GM18909 (cell line): ENCODE results near the gene BPGM.
A peak's percentile ranks its signal among the peaks of the same experiment; 100 is the strongest.
"Not testable (repeated sequence)": the region's sequence is repeated elsewhere in the genome, so short reads cannot be mapped to it uniquely, and the experiment has no call there.

Experiments used
- ATAC-seq: cut with Tn5 transposase; IDR thresholded peaks from one replicate; pipeline ENCODE4 v1.9.1; 2021; ENCODE audit warnings: mild to moderate bottlenecking; ENCODE audit not compliant: unreplicated experiment, poor library complexity

Gene BPGM

DNA sequence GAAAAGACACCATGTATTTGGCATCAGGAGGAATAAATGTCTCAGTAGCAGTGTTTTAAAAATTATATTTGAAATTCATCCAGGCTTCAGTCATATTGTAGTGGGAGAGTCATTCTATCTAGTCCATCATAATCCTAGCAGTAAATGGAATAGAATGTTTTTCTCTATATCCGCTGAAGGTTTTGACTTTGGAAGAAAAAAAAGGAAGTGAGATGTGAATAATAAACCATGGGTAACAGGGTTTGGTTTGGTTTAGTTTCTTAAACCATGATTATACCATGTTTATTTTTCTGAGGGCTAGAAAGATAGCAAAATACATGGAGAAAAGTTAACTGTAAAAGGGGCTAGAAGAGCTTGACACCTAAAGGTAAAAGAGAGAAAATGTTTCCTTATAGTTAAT lies 16.4 kb upstream of the BPGM start:
- no peak for ATAC-seq

DNA sequence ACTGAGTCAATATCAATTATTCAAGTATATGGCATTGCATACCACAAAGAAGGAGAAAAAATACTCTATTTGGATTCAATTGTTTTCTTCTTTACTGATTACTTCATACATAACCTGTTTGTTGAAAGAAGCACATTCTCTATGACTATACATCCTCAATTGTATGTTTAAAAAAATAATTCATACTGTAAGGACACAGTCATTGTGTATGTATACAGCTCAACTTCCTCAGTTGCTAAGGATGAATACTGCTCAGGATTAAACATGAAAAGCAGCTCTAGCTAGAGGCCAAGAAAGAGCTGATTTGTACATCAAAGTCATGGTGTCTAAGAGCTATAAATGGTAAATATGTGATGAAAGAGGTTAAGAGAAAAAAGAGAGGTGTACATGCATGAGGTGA lies 15.8 kb upstream of the BPGM start:
- ATAC-seq, result no peak

DNA sequence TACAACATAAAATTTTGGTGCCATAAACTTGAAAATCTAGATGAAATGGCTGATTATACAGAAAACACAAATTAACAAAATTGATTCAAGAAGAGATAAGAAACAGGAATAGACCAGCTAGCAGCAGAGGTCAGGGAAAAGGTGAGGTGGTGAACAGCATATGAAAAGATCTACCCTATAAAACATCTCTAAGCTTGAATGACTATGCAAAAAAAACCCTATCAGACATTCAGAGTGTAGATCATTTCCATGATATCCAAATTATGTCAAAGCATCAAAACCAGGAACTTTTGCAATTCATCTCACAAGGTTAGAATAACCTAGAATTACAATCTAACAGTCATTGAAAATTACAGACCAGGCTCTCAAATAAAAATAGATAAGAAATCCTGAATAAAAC lies 14.6 kb upstream of the BPGM start:
- ATAC-seq, result no peak

DNA sequence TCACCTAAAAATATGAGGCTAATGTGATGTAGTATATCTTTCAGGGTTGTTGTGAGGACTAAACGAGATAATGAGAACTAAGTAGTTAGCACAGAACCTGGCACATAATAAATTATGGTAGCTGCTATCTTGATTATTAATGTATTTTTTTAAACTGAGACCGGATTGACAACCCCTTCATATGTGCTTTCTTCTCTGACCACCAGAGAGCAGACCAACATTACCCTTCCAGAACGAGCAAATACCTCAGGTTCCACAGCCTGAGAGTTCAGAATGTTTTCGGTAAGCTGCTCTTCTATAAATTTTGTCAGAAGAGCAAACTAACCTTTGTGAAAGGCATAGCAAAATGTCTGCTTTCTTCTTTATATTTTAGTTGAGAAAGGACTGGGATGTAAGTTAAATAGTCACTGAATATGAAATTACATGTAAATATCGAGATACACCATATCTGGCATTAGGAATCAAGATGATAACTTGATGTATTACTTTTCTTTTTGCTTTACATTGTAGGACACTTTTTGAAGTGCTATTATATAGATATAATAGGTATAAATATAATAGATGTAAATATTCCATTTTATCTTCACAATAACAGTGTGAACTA lies 13.6 kb upstream of the BPGM start:
- peak; percentile 49 for ATAC-seq

DNA sequence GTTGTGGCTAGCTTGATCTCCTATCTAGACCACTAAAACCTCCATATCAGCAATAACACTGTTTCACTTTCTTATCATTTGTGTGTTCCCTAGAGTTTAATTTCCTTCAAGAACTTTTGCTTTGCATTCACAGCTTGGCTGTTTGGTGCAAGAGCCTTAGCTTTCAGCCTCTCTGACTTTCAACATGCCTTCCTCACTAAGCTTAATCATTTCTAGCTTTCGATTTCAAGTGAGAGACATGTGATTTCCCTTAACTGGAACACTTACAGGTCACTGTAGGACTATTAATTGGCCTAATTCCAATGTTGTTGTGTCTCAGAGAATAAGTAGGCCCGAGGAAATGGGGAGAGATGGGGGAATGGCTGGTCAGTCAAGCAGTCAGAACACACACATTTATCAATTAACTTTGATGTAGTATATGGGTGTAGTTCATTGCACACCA lies 10.6 kb upstream of the BPGM start:
- ATAC-seq, result peak; percentile 91

DNA sequence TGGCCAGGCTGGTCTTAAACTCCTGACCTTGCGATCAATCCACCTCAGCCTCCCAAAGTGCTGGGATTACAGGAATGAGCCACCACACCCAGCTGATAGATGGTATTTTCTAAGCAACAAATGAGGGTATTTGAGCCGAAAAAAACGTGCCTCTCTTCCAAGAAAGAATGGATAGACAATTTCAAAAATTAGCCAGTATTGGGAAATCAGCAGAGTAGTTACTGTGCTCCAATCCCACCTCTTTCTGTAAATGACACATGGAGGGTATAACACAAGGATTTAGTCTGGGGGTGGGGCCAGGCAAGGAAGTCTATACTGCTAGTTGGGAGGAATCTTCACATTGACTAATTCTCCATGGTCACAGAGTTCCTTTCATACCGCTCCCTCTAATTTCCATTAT lies 9.2 kb upstream of the BPGM start:
- ATAC-seq, result no peak

DNA sequence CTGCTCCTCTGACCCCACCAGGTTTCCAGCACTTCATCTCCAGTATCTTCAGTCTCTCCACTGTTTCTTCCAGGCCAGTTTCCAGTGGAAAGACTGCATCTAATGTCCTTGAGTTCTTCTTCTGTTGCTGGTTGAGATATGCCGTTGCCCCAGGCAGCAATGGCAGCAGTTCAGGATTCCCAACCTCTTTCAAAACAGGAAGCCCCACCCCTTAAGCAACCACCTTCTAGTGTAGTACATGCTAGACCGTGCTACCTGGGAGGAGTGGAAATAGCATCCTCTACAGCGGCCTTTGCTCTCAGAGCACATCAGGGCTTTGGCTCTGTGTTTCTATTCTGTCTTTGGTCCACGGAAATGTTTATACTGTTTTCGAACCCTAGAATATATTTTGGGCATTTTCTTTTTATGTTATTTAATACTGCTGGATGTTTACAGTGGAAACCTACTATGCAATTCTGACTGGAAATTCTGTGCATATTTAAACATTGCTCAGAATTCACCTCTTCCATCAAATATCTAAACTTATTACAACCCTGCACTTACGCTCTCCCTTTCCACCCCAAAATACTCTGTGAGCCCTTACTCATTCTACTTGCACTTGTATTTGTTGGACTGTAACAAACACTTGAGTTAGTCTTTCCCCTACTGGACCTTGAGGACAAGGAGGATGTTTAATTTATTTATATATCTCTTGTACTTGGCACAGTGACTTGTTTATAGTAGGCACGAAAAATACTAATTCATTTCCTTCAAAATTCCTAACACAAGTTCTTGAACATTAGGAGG lies 8.5 kb upstream of the BPGM start:
- ATAC-seq, result no peak

DNA sequence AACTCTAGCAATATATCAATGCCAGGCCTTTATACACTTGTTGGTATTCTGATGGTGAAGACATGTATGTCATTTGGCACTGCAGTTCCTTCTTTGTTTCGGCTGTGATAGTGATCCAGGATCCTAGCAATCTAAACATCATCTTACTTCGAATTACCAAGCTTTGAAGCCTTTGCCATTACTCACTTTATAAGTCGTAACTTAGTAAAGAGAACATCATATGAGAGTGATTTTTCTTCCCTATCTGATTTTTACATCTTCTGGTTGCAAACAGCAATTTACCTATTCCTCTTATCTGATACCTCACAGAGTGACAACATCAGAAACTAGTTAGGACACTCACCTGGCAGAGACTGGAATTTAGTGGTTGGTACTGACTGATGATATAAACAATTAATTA lies 7.6 kb upstream of the BPGM start:
- no peak for ATAC-seq

DNA sequence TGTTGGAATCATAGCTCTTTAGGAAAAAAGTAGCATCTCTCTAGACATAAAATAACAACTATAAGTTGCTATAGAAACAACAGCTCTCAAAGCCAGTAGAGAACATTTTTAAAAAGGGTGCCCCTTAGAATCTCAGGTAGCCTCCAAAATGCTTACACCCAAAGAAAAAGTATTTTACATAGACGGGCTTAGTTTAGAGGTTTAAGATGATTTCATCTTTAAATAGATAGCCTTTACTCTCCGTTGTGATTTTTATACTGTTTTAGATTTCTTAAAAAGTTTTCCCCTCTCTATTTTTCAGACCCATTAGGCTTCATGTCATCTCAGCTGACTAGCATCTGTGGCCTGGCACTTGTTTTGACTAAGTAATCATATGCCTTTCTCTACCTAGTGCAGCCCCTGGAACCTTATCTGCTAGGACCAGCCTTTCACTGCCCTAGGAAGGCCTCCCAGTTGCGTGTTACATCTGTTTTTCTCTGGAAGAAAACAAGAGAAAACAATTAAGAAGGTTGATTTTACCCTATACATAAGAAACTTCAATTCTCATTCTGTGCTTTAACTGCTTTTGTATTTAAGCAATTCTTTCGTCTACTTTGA lies 6.9 kb upstream of the BPGM start:
- ATAC-seq, result no peak

DNA sequence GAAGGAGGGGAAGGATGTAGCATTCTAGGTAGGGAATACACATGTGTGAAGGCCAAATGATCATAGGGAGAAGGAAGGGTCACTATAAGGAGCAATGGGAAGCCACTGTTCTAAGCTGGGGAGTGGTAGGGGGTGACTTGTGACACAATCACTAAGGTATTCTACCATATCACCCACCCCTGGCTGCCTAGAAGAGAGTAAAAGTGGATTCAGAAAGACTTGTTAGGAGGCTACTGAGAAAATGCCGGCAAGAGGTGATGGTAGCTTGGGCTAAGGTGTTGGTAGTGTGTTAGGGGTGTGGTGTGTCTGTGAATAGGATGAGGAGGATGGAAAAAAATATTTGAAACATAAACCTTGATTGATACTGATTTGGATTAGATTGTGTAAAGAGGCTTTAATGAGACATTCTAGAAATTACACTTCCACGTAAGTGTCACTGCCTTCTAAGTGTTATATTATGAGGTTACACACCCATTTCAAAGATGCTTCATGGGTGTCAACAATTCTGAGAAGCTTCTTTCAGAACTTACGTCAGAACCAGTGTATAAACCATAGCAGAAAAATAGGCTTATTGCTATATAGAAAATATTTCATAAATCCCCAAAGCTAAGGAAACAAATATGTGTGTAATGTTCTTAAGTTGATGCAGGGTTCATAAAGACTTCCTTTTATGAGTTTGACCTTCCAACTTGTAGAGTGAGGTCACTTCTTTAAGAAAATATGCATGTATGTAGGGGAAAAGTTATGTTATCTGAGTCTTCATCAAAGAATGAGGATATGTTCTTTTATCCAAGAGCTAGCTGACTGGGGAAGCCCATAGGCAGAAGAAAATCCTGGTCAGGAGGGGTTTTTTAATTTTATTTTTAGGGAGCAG lies 5.6 kb upstream of the BPGM start:
- no peak for ATAC-seq

DNA sequence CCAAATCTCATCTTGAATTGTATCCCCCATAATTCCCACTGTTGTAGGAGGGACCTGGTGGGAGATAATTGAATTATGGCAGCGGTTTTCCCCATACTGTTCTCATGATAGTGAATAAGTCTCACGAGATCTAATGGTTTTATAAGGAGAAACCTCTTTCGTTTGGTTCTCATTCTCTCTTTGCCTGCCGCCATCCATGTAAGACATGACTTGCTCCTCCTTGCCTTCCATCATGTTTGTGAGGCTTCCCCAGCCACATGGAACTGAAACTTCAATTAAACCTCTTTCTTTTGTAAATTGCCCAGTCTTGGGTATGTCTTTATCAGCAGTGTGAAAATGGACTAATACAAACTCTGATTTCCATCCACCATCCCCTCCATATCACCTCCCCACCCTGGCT lies 4.7 kb upstream of the BPGM start:
- not testable (repeated sequence) for ATAC-seq

DNA sequence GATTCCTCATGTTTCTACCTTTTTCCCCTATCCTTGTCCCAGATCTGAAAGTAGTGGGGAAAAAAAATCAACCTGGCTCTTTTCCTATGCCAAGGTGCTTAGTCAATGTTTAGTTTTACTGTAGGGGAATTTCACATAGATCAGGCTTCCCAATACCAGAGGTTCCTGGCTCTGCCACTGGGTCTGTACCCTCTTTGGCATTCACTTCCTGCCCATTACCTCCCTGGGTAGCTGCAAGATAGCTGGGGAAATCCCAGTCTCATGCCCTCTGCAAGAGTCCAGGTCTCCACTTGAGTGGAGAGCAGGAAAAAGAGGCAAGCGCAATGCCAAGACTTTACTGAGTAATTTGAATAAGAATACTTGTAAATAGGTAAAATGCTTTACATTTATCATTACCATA lies 3.5 kb upstream of the BPGM start:
- no peak for ATAC-seq

DNA sequence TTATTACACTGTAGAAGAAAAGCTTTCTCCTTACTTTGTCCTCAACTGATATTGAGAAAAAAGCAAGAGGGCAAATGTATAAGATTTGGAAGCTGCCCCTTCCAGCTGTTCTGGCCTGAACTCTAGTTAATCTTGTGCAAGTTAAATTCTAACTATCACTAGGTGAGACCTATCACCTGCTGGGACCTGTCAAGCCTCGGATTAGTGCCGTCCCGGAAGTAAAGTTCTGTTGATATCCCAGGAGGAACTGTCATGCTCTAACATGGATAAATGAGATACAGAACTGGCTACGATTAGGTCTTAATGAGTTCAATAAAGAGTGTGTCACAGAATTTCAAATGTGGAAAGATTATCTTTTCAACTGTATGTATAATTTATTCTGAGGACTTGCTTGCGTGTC lies 1.2 kb upstream of the BPGM start:
- no peak for ATAC-seq

DNA sequence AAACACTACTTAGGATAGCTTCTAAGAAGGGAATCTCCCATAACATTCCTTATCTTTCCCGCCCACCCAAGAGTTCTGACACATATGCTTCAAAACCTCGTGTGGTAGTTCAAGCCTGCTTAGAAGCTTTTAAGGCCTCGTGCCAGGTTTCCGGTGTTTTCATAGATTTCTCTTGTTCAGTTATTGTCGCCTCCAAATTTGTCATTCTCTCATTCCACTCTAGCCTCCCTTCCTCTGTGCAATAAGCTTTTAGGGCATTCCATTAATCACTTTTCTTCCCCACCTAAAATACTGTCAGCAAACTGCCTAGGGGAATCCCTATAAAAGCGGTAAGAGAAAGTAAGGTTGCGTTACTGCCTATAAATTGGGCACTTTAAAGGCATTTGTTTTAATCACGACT lies 718 bp upstream of the BPGM start:
- no peak for ATAC-seq

DNA sequence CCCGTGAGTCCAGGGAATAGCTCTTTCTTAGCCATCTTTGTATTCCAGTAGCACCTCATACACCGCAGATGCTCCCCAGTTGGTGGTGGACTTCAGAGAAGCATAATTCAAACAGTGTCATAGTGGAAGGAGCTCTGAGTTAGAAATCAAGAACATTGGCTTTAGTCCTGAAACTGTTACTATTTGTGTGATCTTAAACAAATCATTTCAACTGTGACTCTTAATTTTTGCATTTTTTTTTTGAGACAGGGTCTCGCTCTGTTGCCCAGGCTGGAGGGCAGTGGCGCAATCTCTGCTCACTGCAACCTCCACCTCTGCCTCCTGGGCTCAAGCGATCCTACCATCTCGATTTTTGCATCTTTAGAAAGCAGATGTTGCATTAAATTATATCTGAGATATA lies 1.8 kb downstream of the BPGM start:
- ATAC-seq, result no peak

DNA sequence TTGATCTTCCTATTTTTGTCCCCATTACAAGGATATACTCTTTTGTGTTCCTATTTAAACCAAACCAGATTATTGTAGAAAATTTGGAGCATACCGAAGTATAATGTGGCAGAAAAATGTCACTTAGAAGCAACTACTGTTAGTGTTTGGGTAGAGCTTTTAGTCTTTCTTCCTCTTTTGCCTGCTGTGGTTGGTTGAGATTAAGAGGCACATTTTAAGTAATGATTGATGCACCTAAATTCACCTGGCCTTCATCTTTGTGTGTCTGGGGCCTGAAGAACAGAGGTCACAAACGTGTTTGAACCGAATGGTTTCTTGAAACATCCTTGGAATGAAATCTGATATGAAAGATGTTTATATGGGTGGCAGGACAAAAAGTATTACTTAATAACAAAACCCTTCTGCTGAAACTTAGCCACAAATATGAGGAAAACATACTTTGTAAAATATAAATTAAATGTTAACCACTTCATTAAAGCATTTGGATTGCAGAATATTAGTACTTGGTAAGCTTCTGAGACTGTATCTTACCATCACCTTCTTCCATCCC lies 2.6 kb downstream of the BPGM start:
- ATAC-seq, result no peak

DNA sequence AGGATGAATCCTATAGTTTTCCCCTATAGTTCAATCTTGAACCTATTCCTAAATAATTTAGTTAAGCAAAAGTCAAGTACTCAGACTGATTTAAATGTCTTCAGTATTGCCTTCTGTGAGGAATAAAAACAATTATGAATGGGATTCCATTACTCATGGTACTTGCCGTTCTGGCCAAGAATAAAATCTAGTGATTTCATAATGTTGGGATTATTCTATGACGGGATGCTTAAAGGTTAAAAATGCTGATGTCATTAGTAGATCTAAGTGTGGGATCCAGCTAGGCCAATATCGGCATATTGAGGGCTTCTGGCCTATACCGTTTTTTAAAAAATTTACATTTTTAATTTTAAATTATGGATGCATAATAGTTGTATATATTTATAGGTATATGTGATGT lies 5.3 kb downstream of the BPGM start:
- no peak for ATAC-seq

DNA sequence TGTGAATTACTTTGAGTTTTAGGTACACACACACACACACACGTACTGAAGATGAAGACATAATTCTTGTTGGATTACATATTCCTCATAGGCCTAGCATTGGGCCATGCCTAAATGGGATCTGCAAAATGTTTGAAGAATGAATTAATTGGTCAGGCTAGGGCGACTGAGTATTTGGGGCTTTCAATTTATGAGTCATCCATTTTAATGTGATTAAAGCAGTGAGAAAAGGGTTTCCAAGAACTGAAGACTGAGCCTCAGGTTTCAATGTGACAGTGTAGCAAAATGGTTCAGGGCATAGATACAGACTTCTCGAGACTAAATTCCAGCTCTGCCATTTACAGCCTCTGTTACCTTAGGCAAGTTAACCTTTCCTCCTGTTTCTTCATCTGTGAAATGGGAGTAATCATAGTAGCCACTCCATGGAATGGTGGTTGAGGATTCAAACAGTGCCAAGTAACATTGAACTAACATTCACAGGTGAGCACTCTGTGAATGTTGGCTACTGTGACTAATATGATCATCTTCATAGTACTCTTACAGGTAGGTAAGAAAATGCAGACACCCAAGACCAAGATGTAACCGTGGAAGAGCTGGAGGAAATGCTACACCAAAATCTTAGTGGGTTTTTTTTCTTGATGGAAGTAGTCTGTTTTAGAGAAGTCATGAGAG lies 7.6 kb downstream of the BPGM start:
- ATAC-seq, result peak; percentile 55

DNA sequence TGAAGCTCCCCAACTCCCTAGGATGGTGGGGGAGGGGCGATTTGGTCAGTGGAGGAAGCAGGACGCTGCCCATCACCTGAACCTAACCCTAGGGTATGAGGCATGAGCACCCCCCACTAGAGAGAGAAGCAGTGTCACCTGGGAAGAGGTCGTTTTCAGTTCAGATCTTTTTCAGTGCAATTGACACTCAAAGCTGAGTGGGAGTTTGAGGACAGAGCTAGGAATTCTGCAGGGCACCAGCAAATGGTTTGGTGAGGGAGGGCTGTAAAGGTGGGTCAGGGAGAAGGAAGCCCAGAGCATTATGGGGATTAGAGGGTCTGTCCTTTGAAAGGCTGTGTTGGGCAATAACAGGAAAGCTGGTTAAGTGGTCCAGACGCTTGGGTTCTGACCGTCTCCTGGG lies 10.9 kb downstream of the BPGM start:
- ATAC-seq, result no peak

DNA sequence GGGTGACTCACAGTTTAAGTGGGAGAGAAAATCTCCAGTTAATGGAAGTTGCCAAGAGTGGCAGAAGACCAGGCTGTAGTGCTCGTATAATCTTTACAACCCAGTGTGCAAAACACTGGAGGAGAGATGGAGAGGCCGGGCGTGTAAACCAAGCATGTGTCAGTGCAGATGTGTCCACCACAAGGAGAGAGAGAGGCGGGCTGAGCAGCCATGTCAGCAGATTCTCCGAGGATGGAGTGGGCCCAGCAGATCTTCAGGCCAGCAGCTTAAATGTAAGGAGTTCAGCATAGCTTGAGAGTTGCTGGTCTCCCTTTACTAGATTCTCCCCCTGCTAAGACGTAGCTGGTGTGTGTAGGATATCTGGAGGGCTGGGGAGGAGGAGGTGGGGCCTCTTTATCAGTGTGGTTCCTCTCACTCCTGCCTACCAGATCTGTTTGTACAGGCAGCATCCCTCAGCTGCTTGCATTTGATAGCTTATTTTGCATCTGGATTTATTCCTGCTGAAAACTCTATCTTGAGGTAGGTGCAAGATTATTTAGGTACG lies 13.7 kb downstream of the BPGM start:
- ATAC-seq, result no peak
